ENCODE measurements around the gene RFX2.
"Not testable (repeated sequence)": the region's sequence is repeated elsewhere in the genome, so short reads cannot be mapped to it uniquely, and the experiment has no call there.

RFX2 gene

GRCh38 chr19:6041991-6042481 lies 68.3 kb downstream of the RFX2 start:
- no peak for DNase-seq (ENCODE audit: extremely low read depth in 1 of 2, low read depth in 1 of 2)

GRCh38 chr19:6041071-6041470 lies 69.2 kb downstream of the RFX2 start:
- DNase-seq (ENCODE audit: extremely low read depth in 1 of 2, low read depth in 1 of 2), result no peak

GRCh38 chr19:6039566-6040225 lies 70.6 kb downstream of the RFX2 start:
- DNase-seq (ENCODE audit: extremely low read depth in 1 of 2, low read depth in 1 of 2), result no peak

GRCh38 chr19:6038634-6039405 lies 71.5 kb downstream of the RFX2 start:
- DNase-seq (ENCODE audit: extremely low read depth in 1 of 2, low read depth in 1 of 2), result peak in 1 of 2 donors; percentile 50

GRCh38 chr19:6035026-6035425 lies 75.3 kb downstream of the RFX2 start:
- no peak for DNase-seq (ENCODE audit: extremely low read depth in 1 of 2, low read depth in 1 of 2)

GRCh38 chr19:6034512-6034911 lies 75.8 kb downstream of the RFX2 start:
- no peak for DNase-seq (ENCODE audit: extremely low read depth in 1 of 2, low read depth in 1 of 2)

GRCh38 chr19:6033744-6034264 lies 76.5 kb downstream of the RFX2 start:
- DNase-seq (ENCODE audit: extremely low read depth in 1 of 2, low read depth in 1 of 2), result no peak

GRCh38 chr19:6032827-6033226 lies 77.5 kb downstream of the RFX2 start:
- DNase-seq (ENCODE audit: extremely low read depth in 1 of 2, low read depth in 1 of 2), result no peak

- no peak for DNase-seq (ENCODE audit: extremely low read depth in 1 of 2, low read depth in 1 of 2)
These were observed 77.9 kb downstream of the RFX2 start for GRCh38 chr19:6032381-6032780.

GRCh38 chr19:6030214-6030507 lies 80.1 kb downstream of the RFX2 start:
- DNase-seq (ENCODE audit: extremely low read depth in 1 of 2, low read depth in 1 of 2), result no peak

GRCh38 chr19:6026390-6027227 lies 83.7 kb downstream of the RFX2 start:
- DNase-seq (ENCODE audit: extremely low read depth in 1 of 2, low read depth in 1 of 2), result no peak

GRCh38 chr19:6024756-6025155 lies 85.5 kb downstream of the RFX2 start:
- not testable (repeated sequence) for DNase-seq (ENCODE audit: extremely low read depth in 1 of 2, low read depth in 1 of 2)

GRCh38 chr19:6023936-6024335 lies 86.4 kb downstream of the RFX2 start:
- DNase-seq (ENCODE audit: extremely low read depth in 1 of 2, low read depth in 1 of 2), result no peak

- DNase-seq (ENCODE audit: extremely low read depth in 1 of 2, low read depth in 1 of 2), result no peak
These were observed 87.1 kb downstream of the RFX2 start for GRCh38 chr19:6023085-6023682.

GRCh38 chr19:6022570-6023064 lies 87.7 kb downstream of the RFX2 start:
- DNase-seq (ENCODE audit: extremely low read depth in 1 of 2, low read depth in 1 of 2), result no peak

- DNase-seq (ENCODE audit: extremely low read depth in 1 of 2, low read depth in 1 of 2), result peak; percentile 21 to 60
These were observed 88.3 kb downstream of the RFX2 start for GRCh38 chr19:6021878-6022569.

GRCh38 chr19:6020972-6021805 lies 89.1 kb downstream of the RFX2 start:
- DNase-seq (ENCODE audit: extremely low read depth in 1 of 2, low read depth in 1 of 2), result no peak

GRCh38 chr19:6020166-6020882 lies 90.0 kb downstream of the RFX2 start:
- DNase-seq (ENCODE audit: extremely low read depth in 1 of 2, low read depth in 1 of 2), result no peak

GRCh38 chr19:6018786-6019185 lies 91.5 kb downstream of the RFX2 start:
- no peak for DNase-seq (ENCODE audit: extremely low read depth in 1 of 2, low read depth in 1 of 2)
